ENCODE results near the gene CEP250.

Gene CEP250

GRCh38 chr20:35504751-35505150 is 49.4 kb downstream of the CEP250 start:
- TF ChIP-seq CTCF (IDR thresholded peaks at IDR 0.05; ENCODE audit: insufficient read depth, missing control alignments) = no peak
- no peak for DNase-seq (ENCODE audit: insufficient read length, low spot score)
- FAIRE-seq = no peak

DNA sequence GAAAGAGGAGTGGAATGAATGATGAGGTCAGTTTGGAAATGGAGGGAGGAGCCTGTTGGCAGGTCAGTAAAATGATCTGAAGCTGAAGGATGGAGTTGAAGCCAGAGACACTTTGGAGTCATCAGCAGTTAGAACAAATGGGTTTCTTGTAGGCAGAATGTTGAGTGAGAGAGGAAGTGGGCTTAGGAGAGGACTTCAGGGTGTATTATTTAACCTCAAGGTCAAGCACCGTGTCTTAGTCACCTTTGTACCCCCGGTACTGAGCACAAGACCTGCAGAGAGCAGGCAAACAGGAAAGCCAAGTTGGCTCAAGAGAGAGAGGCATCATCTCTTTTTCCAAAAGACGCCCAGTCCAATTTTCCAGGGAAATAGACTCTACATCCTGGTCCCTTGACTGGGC is 50.8 kb downstream of the CEP250 start:
- no peak for TF ChIP-seq CTCF (IDR thresholded peaks at IDR 0.05; ENCODE audit: insufficient read depth, missing control alignments)
- FAIRE-seq = no peak
- no peak for DNase-seq (ENCODE audit: insufficient read length, low spot score)

DNA sequence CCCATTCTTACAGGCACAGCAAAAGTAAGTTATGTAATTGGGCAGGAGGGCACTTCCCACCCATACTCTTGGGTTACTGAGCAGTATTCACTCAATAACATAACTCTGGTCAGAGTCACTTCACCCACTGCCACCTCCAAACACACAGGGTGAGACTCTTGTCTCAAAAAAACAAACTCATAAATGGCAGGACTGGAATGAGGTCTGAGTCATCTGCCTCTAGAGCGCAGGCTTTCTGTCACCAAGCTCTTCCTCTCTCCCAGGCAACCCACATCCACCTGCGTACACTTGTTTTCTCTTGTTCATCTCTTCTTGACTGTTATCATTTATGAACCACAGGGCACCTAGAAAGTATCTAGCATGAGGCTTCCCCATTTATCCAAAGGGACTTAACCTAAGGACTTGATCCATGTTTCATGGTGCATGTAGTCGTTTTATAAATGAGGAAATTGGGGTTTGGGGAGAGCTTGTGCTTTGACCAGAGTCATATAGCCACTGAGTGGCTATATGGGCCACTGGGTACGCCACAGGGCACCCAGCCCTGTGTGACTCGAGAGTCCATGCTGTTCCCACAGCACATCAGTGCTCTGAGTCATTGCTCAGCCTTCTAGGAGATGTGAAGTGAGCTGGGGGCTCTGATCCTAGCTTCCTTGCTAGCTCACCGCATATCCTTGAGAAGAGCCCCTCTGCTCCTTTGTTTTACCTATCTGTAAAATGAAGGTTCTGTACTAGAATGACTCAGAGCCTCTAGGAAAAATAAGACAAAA is 51.7 kb downstream of the CEP250 start:
- DNase-seq (ENCODE audit: insufficient read length, low spot score) (no peak), FAIRE-seq (no peak)
- TF ChIP-seq CTCF (IDR thresholded peaks at IDR 0.05; ENCODE audit: insufficient read depth, missing control alignments) = no peak

DNA sequence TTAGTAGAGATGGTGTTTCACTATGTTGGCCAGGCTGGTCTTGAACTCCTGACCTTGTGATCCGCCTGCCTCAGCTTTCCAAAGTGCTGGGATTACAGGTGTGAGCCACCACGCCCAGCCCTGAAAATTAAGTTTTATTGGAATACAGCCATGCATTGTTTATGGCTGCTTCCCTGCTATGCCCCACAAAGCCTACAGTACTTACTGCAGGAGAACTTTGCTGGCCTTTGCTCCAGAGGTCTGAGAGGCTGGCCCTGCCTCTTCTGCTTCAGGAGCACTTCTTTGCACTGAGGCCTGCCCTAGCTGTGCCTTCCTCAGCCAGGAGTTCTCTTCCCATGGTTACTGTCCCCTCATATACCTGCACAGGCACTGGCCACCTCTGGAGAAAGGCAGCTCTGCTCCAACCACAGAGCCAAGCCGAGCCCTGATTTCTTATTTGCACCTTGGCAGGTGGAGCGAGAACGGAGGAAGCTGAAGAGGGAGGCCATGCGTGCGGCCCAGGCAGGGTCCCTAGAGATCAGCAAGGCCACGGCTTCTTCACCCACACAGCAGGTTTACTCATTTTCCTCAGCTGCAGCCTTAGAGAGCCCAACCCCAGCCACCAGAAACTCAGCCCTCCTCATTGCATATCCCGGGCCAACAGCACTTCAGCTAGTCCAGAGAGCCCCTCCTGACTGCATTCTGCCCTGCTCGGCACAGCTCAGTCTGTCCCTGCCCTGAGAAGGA is 53.3 kb downstream of the CEP250 start:
- FAIRE-seq (no peak), DNase-seq (ENCODE audit: insufficient read length, low spot score) (no peak)
- TF ChIP-seq CTCF (IDR thresholded peaks at IDR 0.05; ENCODE audit: insufficient read depth, missing control alignments) = no peak

DNA sequence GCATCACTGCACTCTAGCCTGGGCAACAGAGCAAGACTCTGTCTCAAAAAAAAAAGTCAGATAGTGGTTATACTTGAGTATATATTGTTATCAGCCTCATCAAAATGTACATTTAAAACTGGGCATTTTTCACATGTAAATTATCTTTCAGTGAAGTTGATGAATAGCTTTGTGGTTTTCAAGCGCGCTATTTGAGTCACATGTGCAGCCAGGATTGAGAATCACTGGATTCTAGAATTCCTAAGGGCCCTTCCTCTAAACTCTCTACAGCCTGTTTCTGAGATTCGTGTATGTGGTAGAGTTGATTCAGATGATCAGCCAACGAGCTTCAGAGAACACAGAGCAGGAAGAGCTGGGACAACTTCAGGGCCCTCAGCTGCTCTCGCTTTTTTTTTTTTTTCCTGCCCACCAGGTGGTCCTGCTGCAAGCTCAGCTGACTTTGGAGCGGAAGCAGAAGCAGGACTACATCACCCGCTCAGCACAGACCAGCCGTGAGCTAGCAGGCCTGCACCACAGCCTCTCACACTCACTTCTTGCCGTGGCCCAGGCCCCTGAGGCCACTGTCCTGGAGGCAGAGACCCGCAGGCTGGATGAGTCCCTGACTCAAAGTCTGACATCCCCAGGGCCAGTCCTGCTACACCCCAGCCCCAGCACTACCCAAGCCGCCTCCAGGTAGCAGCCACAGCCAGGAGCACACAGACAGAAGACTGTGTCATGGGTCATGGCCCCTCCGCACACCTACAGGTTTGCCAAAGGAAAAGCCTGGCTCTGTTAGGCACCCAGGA is 55.7 kb downstream of the CEP250 start:
- DNase-seq (ENCODE audit: insufficient read length, low spot score) = no peak
- TF ChIP-seq CTCF (IDR thresholded peaks at IDR 0.05; ENCODE audit: insufficient read depth, missing control alignments) = no peak
- no peak for FAIRE-seq

DNA sequence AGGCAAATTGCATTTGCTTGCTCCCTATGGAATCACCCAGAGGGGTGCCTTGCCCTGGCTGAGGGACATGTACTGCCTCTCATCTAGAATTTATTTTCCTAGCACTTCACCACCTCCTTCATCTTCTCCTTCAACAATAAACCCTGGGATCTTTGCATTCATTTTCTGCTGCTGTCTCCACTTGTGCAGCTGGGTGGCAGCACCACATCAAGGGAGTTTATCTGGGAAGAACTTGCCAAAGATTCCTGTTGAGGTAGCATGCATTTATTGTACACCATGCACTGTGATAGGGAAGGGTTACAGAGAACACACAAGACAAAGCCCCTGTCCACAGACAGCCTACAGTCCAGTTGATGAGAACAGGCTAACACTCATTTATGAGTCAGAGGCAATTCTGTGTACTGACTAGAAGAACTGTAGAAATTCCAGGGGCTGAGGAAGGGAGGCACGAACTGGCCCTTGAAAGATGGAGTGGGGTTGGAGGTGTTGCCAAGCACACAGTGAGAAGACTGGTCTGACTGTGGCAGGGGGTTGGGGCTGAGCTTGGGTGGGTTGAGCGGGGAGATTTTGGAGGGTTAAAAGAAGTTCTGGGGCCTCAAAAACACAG is 56.5 kb downstream of the CEP250 start:
- FAIRE-seq = no peak
- peak; percentile 42 for DNase-seq (ENCODE audit: insufficient read length, low spot score)
- TF ChIP-seq CTCF (IDR thresholded peaks at IDR 0.05; ENCODE audit: insufficient read depth, missing control alignments) = peak; percentile 82

Data from D721Med (cell line).